GM15510 (cell line): Measurements from ENCODE around the gene ST3GAL3.

Experiments used
- POLR2A ChIP-seq: IDR thresholded peaks from 3 replicates; pipeline ENCODE4 v1.6.1; 2011; ENCODE audit warnings: borderline replicate concordance; ENCODE audit not compliant: insufficient read length; ENCODE audit errors: extremely low read depth

The ST3GAL3 gene

DNA sequence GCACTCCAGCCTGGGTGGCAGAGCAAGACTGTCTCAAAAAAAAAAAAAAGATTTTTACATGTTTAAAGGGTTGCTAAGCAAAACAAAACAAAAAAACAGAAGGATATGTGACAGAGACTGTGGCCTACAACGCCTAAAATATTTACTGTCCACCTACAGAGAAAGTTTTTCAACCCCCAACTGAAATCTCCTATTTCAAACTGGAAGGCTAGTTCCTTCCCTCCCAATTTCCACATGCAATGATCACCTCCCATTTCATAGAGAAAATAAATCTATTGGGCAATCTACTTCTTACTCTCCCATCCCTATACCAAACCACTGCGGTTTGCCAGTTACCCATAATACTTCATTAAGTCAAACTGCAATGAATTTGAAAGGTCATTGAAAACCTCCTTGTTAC lies 74.2 kb downstream of the ST3GAL3 start:
- no peak for TF ChIP-seq POLR2A

DNA sequence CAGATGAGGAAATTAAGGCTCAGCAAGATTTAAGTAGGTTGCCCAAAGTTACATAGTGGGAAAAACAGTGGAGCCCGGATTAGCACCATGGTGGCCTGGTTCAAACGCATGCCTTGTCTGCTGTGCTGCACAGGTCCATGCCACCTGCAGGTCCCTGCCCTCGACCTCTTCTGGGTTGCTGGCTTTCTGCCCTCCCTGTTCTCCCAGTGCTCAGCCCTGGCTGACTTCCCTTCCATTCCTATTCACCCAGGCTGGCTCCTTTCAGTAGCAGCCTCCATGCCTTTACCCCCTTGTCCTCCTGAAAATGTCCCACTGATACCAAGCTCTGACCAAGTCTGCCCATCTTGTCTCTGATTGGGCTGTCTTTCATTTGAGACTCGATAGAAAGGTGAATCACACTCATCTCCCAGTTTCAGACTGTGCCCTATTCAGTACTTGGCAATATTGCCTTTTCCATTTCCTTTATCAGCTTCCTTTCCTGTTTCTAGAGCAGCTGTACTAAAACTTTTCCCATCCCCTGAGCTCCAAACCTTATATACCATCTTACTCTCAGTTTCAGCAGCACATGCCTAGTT lies 75.8 kb downstream of the ST3GAL3 start:
- no peak for TF ChIP-seq POLR2A

DNA sequence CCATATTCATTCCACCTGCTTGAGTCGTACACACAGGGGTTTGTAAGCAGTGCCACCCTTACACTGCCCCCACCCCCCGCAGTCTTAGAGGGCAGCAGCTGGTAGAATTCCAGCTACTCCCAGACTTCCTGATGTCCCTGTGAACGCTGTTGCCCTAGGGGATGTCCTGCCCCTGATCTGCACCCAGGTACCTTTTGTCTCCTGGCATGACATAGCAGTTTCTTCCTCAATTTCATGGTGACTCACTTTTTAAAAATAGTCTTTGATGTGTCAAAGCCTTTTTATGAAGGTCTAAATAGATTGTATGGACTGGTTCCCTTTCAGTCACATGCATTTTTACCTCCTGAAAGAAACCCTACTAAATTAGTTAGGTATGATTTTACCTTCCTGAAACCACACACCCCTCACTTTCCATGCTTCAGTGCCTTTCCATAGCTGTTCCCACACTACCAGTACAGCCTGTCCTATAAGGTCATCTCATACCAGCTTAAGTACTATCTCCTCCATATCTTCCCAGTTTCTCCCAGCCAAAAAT lies 76.4 kb downstream of the ST3GAL3 start:
- TF ChIP-seq POLR2A: no peak

DNA sequence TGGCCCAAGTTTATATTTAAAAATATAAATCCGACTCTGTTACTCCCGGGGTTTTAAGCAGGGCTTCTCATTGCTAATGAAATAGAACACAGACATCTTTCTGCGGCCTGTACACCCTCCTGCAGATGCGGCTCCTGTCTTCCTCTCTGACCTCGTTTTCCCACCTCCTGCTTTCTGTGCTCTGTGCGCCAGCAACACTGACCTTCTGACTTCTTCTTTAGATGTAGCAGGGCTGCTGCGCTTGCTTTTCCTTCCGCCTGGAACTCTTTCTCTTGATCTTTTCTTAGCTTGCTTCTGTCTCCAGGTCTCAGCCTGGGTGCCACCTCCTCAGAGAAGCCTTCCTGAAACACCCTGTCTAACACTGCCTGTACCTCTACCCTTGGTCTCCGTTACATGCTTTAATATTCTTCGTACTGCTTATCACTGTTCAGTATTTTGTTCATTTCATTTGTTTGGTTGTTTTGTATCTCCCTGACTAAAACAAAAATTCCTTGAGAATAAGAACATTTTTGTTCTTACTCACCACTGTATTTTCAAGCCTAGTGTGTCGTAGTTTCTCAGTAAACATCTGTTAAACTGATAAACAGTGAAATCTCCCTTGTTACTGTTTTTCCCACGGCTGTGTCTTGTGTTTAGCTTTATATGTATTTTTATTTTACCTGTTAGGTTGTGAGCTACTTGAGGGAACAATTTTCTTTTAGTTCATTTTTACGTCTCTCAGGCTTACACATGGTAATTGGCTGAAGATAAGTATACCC lies 79.0 kb downstream of the ST3GAL3 start:
- TF ChIP-seq POLR2A: no peak

DNA sequence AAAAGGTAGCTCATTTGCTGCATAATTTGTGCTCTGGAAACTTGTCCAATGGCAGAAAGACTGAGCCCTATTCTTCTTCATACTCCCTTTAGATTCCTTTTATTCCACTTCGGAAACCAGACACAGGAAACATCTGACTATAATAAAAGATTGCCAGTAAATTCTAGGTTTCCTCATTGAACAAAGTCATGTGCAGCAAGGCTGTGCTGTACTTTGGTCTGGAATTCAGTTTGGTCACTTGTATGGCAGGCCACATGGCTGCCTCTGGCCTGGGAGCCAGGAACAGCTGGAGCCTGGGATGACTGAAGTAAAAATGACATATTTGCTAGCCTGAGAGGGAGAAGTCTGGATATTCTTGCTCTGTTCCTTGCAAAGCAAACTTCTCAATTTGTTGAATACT lies 79.6 kb downstream of the ST3GAL3 start:
- TF ChIP-seq POLR2A: no peak

DNA sequence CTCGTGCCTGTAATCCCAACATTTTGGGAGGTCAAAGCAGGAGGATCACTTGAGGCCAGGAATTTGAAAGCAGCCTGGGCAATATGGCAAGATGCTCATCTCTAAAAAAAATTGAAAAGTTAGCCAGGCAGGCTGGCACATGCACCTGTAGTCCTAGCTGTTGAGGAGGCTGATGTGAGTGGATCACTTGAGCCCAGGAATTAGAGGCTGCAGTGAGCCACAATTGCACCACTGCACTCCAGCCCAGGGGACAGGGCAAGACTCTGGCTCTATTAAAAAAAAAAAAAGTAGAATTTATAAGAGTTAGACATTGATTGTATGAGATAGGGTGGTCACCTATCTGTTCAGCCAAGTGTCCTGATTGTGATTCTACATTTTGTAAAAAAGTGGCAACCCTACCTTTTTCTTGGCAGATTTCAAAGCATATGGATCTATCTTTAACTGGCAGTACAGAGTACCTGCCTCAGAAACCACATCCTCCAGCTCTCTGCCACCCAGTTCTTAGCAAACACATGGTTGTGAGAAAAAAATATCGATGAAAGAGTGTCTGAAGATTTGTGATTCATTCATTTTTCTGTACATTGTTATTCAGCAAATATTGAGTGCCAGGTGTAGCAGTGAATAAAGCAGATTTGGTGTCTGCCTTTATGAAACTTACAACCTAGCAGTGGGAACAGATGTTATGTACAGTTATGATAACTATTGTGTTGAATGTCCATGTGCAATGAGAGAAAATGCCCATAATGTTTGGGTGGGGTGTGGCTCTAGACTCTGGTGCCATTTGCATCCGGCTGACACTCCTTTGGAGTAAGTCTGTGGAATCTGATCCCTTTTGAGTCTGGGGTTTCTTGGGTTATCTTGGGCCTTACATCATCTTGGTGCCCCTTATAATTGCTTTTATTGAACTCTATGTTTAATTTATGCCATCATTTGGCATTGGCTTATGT lies 82.5 kb downstream of the ST3GAL3 start:
- TF ChIP-seq POLR2A: no peak

DNA sequence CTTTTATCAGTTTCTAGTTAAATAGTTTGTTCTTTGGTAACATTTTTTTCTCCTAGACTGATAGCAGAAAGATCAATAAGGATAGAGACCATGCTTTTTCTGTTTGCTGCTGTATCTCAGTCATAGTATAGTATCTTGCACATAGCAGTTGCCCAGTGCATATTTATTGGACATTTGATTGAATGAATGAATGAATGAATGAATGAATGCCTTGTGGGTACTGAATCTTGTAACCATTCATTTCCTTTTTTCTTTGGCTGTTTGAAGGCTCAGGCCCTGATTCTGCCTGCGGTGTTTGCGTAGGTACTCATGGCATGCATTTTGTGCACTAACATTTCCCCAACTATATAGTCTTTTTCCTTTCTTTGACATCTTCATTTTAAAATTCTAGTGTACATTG lies 83.9 kb downstream of the ST3GAL3 start:
- TF ChIP-seq POLR2A: no peak

DNA sequence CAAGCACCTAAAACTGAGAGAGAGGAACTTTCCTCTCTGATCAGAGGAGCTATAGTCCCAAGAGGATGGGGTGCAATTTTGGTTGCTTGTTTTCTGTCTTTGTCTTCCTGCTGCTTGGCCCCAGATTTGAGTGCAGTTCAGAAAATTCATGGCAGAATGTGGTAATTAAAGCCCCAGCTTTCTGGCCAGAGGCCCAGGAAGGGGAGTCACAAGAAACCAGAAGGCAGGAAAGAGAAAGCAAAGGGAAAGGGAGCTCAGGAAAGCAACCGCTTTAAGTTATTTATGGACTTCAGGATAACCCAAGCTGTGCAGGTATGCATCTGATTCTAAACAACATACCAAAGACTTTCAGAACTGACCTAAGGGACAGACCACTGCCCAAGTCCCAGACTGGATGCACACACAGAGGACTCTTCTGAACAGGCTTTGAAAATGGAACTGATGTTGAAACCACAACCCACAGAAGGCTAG lies 88.8 kb downstream of the ST3GAL3 start:
- no peak for TF ChIP-seq POLR2A

DNA sequence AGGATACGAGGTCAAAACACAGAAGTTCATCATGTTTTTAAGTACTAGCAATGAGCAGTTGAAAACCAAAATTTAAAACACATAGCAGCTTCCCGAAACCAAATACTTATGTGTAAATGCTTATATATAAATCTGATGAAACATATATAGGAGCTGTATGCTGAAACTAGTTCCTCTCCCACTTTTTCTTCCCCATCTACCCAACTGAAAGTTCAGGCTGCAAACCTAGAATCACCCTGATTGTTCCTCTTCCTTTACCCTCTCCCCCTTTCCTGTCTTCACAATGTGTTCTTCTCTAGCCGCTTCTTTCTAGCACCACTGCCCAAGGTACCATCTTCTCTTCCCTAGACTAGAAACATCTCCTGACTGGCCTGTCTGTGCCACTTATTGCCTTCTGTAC lies 90.6 kb downstream of the ST3GAL3 start:
- TF ChIP-seq POLR2A: no peak

DNA sequence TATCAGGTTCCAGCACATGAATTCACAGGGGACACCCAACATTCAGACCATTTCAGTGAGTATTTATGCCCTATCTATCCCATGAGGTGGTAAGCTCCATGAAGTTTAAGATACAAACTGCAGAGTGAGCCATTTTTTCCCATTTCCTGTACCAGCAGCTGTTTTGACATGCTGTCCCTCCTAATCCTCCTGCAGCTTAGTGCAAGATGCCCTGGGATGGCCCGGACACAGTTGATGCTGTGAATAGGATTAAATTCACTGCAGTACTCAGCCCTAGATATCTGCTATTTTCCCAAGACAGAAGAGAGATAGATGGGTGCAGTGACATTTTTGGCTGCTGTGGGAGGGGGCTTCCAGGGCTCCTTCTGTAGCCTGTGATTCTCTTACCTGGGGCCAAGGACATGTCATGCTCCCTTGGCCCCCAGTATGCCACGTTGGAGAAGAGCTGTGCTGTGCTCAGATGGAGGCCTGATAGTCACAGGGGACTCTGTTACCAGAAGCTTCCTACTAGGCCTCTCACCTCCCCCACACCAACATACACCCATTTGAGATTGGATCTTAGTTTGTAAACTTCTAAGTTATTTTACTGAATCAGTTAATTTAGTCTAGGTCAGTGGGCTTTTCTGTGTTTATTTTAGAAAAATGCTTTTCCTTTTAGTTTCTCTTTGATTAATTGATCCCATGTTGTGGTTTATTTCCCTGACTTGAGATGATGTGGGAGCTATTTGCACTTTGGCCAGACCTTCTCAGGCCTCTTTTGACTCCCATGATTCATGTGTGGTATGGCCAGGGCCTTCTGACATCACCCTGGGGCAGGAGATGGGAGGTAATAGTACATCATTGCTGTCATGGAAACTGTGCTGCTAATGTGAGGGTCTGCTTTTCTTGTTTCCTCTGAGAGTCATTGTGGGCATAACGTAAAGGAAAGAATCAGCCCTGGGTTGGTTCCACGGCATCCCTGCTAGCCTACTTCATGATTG lies 92.6 kb downstream of the ST3GAL3 start:
- TF ChIP-seq POLR2A: no peak

DNA sequence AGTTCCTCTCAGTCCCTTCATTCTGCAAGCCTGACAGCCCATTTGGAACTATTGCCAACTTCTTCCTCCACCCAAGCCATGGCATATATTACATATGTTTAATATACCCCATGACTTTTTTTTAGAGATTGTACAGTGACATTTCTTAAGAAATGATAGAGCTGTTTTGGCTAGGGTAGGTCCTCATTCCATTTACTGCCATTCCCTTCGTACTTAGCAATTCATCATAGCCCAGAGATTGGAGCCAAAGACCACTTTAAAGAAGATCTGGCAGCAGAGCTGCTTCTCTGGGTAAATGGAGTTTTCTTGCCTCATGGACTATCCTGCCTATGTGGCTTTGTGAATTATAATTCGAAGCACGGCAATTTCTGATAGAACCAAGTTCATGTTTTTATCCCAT lies 93.4 kb downstream of the ST3GAL3 start:
- no peak for TF ChIP-seq POLR2A

DNA sequence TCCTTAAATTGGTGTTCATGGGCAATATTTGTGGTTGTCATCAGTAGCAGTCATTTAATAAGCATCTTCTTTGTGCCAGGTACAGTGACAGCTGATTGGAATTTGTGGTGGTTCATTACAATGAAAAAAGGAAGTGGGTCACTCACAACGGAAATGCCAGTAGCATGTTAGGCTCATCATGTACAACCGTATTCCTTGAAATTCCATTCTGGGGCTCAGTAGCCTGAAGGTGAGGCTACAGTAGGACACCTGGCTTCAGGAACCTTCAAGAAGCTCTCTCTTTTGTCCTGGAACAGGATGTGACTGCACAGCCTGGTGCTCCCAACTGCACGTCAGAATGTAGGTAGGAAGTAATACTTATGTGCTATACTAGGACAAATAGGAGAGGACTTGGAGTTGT lies 93.9 kb downstream of the ST3GAL3 start:
- no peak for TF ChIP-seq POLR2A

DNA sequence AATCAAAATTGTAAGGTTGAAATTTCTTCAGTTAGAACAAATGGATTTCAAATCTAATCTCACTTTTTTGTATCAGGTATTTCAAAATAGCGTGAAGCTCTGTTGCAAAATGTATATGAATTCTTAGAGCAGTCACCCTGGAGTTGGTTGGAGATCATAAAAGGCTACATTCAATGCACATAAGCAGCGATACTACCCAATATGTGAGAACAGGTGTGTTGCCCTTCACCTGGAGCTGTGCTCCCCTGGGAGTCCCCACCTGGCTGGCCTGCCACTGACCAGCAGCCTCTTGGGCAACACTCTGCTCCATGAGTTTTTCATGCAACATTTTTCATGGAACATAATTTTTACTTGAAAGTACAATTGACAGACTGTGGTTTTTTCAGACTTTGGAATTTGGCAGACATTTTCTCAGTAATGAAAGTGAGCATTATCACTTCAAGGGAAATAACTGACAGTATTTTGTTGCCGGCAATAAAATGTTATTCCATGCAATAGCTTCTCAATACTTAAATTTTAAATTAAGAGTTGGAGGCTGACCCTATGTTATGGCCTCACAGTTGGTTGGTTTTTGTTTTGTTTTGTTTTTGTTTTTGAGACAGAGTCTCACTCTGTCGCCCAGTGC lies 95.1 kb downstream of the ST3GAL3 start:
- no peak for TF ChIP-seq POLR2A
